NCI-H524 treated with DMSO at 0.1 percent for 48 hours (cell line): ENCODE measurements around the gene HSPA5.
"Not testable (repeated sequence)": the region's sequence is repeated elsewhere in the genome, so short reads cannot be mapped to it uniquely, and the experiment has no call there.

Experiments used
- DNase-seq: peaks from one replicate; lab custom pipeline; 2025; lab: John Stamatoyannopoulos, UW

Gene HSPA5

GRCh38 chr9:125241000-125241862 is at the start of gene HSPA5:
HSPA5 (minus strand) TSS chr9:125241343; CDS start chr9:125241126, 217 bp downstream.
- DNase-seq = peak; percentile 98

GRCh38 chr9:125286935-125287433 is 45.8 kb upstream of the HSPA5 start:
- not testable (repeated sequence) for DNase-seq

- DNase-seq = no peak
Measured at GRCh38 chr9:125284855-125285254, 43.7 kb upstream of the HSPA5 start.

- no peak for DNase-seq
Measured at GRCh38 chr9:125280945-125281344, 39.8 kb upstream of the HSPA5 start.

GRCh38 chr9:125277411-125277810 is 36.3 kb upstream of the HSPA5 start:
- no peak for DNase-seq

GRCh38 chr9:125276771-125277170 is 35.6 kb upstream of the HSPA5 start:
- no peak for DNase-seq

- DNase-seq = no peak
Measured at GRCh38 chr9:125272697-125273096, 31.6 kb upstream of the HSPA5 start.

- DNase-seq = no peak
Measured at GRCh38 chr9:125271081-125271480, 29.9 kb upstream of the HSPA5 start.

- no peak for DNase-seq
Measured at GRCh38 chr9:125269014-125269397, 27.9 kb upstream of the HSPA5 start.

- no peak for DNase-seq
Measured at GRCh38 chr9:125268394-125269013, 27.4 kb upstream of the HSPA5 start.

GRCh38 chr9:125264068-125264467 is 22.9 kb upstream of the HSPA5 start:
- DNase-seq = not testable (repeated sequence)

GRCh38 chr9:125262294-125262991 is 21.3 kb upstream of the HSPA5 start:
- no peak for DNase-seq

- peak; percentile 82 for DNase-seq
Measured at GRCh38 chr9:125261501-125262293, 20.6 kb upstream of the HSPA5 start, which contains the start of gene GAPVD1. GAPVD1 (plus strand) TSS chr9:125261826; CDS start chr9:125298922, 37,096 bp downstream.

GRCh38 chr9:125260561-125260960 is 19.4 kb upstream of the HSPA5 start:
- DNase-seq = peak; percentile 70

- DNase-seq = no peak
Measured at GRCh38 chr9:125258832-125259534, 17.8 kb upstream of the HSPA5 start.

- DNase-seq = no peak
Measured at GRCh38 chr9:125258160-125258785, 17.1 kb upstream of the HSPA5 start.

GRCh38 chr9:125255781-125256391 is 14.7 kb upstream of the HSPA5 start:
- DNase-seq = peak; percentile 7

GRCh38 chr9:125254231-125254630 is 13.1 kb upstream of the HSPA5 start:
- DNase-seq = no peak

GRCh38 chr9:125246261-125246667 is 5.1 kb upstream of the HSPA5 start:
- DNase-seq = no peak

GRCh38 chr9:125243792-125244260 is 2.7 kb upstream of the HSPA5 start:
- DNase-seq = no peak
